HFFc6 (cell line): ENCODE data around the gene NRP2. TPM values are rescaled to one million over a fixed set of nuclear protein-coding genes. Genes with fewer than 3 reads are reported as not detected.

ENCODE experiments used
- DNase-seq: peaks from one replicate; pipeline ENCODE4 v3.0.0-alpha.2; 2018
- H3K27ac Mint-ChIP-seq: 2 replicates; pipeline ENCODE4 v1.8.0; 2020; ENCODE audit warnings: mild to moderate bottlenecking, mixed read lengths
- H3K27me3 Mint-ChIP-seq: 2 replicates; pipeline ENCODE4 v1.8.0; 2021; ENCODE audit warnings: mild to moderate bottlenecking, moderate library complexity, mixed read lengths; ENCODE audit not compliant: insufficient read depth
- H3K36me3 Mint-ChIP-seq: 2 replicates; pipeline ENCODE4 v1.8.0; 2021; ENCODE audit warnings: low read depth, mixed read lengths
- H3K4me1 Mint-ChIP-seq: 2 replicates; pipeline ENCODE4 v1.8.0; 2020; ENCODE audit warnings: low read depth, mixed read lengths
- H3K4me3 Mint-ChIP-seq: 2 replicates; pipeline ENCODE4 v1.8.0; 2020; ENCODE audit warnings: mild to moderate bottlenecking, moderate library complexity, mixed read lengths
- H3K9me3 Mint-ChIP-seq: 2 replicates; pipeline ENCODE4 v1.8.0; 2020; ENCODE audit warnings: mild to moderate bottlenecking, mixed read lengths
- CTCF ChIP-seq: fragments of 200-600 bp; sonication (generic); IDR thresholded peaks from 2 replicates; pipeline ENCODE4 v1.5.0; 2021; ENCODE audit warnings: antibody characterized with exemption, mild to moderate bottlenecking
- total RNA-seq, 6 experiments: library from RNA; stranded (reverse); fragmentation: NEBNext Ultra II Directional; extraction: Animal tissue kit (Norgen Biotek cat#: 25700); gene quantifications; 2 replicates in 1 of 6; 3 replicates in 5 of 6; pipeline ENCODE4 v1.2.3, GENCODE V29; 2021

Gene NRP2
- total RNA-seq, 6 experiments from 2014 or later: 11.8 to 25.1 (median 21.4) TPM

GRCh38 chr2:205637779-205638503, 44.4 kb upstream of the NRP2 start:
- no peak overlapping the region for H3K27ac Mint-ChIP-seq
- H3K4me1 Mint-ChIP-seq: peaks cover 9% of the 10 kb centered on the region
- TF ChIP-seq CTCF: no peak
- H3K27me3 Mint-ChIP-seq: peaks cover 6% of the 10 kb centered on the region
- no peak for DNase-seq
- H3K4me3 Mint-ChIP-seq: no peak overlapping the region
- peaks cover 4% of the 10 kb centered on the region; the same call in 1 of the 2 replicates for H3K36me3 Mint-ChIP-seq
- H3K9me3 Mint-ChIP-seq: no peaks in the 10 kb centered on the region

- no peak for DNase-seq
- Mint-ChIP-seq H3K27me3 (peaks cover 7% of the 10 kb centered on the region), H3K4me1 (peaks cover 19% of the 10 kb centered on the region), H3K27ac (no peak overlapping the region), H3K4me3 (no peak overlapping the region), H3K9me3 (no peaks in the 10 kb centered on the region), H3K36me3 (peaks cover 4% of the 10 kb centered on the region; the same call in 1 of the 2 replicates)
- no peak for TF ChIP-seq CTCF
These were observed 41.6 kb upstream of the NRP2 start for GRCh38 chr2:205640716-205641115.

- Mint-ChIP-seq H3K4me1 (peaks cover 13% of the 10 kb centered on the region), H3K27me3 (peaks cover 3% of the 10 kb centered on the region; the same call in 1 of the 2 replicates), H3K4me3 (no peak overlapping the region), H3K9me3 (no peaks in the 10 kb centered on the region), H3K36me3 (peaks cover 4% of the 10 kb centered on the region; the same call in 1 of the 2 replicates), H3K27ac (no peak overlapping the region)
- TF ChIP-seq CTCF: no peak
- DNase-seq: no peak
These were observed 39.5 kb upstream of the NRP2 start for GRCh38 chr2:205642599-205643356.

GRCh38 chr2:205643391-205643885, 38.9 kb upstream of the NRP2 start:
- TF ChIP-seq CTCF: no peak
- Mint-ChIP-seq H3K4me3 (no peak overlapping the region), H3K27me3 (peaks cover 3% of the 10 kb centered on the region; the same call in 1 of the 2 replicates), H3K4me1 (peaks cover 10% of the 10 kb centered on the region), H3K36me3 (peaks cover 4% of the 10 kb centered on the region; the same call in 1 of the 2 replicates), H3K27ac (no peak overlapping the region), H3K9me3 (no peaks in the 10 kb centered on the region)
- DNase-seq: no peak

- no peak for TF ChIP-seq CTCF
- no peaks in the 10 kb centered on the region for H3K9me3 Mint-ChIP-seq
- H3K27ac Mint-ChIP-seq: no peak overlapping the region
- H3K36me3 Mint-ChIP-seq: peaks cover 4% of the 10 kb centered on the region; the same call in 1 of the 2 replicates
- peaks cover 3% of the 10 kb centered on the region; the same call in 1 of the 2 replicates for H3K27me3 Mint-ChIP-seq
- H3K4me1 Mint-ChIP-seq: peaks cover 10% of the 10 kb centered on the region
- no peak overlapping the region for H3K4me3 Mint-ChIP-seq
- no peak for DNase-seq
These were observed 38.3 kb upstream of the NRP2 start for GRCh38 chr2:205644018-205644417.
